HG03439 (cell line): ENCODE results near the gene LPP.

Experiments
- ATAC-seq: cut with Tn5 transposase; IDR thresholded peaks from one replicate; pipeline ENCODE4 v1.9.1; 2021; ENCODE audit warnings: mild to moderate bottlenecking, moderate library complexity; ENCODE audit not compliant: unreplicated experiment

LPP gene

DNA sequence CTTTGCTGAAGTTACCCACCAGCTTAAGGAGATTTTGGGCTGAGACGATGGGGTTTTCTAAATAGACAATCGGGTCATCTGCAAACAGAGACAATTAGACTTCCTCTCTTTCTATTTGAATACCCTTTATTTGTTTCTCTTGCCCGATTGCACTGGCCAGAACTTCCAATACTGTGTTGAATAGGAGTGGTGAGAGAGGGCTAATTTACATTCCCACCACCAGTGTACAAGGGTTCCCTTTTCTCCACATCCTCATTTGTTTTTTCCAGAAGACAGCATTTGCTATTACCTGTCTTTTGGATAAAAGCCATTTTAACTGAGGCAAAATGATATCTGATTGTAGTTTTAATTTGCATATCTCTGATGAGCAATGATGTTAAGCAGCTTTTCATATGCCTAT is 687.9 kb downstream of the LPP start:
- no peak for ATAC-seq

DNA sequence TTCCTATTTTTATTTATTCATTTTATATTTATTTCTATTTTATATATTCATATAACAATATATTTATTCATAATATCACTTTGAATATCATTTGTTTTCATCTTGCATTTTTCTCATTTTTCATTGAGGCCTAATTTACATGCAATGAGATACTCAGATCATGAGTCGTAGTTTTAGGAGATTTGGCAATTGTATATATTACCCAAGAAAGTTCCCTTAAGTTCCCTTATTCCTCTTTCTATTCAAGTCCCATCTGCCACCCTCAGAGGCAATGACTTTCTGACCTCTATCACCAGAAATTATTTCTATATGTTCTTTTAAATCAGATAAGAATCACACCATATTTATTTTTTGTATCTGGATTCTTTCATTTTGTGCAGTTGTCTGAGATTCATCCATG is 688.7 kb downstream of the LPP start:
- ATAC-seq: no peak

DNA sequence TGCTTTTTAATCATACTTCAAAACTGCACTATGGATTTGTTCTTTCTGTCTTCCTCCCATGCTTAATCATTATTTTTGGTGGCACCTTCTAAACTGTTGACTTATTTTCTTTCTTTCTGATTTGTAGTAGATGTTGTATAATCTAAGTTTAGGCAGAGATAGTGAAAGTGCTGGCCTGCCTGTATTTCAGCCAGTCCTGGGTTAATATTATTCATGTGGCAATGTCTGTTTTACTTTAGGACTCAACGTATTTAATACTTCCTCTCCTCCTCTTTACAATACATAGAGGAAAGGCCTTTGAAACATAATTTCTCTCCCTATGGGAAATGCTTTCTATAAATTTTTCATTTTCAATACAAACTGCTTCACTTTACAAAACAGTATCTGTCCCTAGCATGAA is 690.1 kb downstream of the LPP start:
- ATAC-seq: no peak

DNA sequence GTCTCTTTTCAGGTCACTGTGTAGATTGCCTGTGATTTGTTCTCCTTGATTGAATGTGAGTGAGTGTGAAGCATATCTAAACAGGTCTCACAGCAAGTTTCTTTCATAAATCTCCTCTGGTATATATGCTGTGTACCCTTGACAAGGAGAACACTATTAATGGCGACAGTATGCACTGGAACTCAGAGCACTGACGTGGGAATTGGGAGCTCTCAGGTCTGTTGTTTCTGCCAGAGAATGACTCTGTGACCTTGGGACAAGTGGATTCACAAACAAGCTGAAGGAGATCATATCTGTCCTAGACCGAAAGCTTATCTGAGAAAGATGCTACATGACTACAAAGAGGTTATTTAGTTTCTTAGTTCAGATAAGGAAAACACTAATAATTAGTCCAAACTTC is 691.6 kb downstream of the LPP start:
- ATAC-seq: no peak

DNA sequence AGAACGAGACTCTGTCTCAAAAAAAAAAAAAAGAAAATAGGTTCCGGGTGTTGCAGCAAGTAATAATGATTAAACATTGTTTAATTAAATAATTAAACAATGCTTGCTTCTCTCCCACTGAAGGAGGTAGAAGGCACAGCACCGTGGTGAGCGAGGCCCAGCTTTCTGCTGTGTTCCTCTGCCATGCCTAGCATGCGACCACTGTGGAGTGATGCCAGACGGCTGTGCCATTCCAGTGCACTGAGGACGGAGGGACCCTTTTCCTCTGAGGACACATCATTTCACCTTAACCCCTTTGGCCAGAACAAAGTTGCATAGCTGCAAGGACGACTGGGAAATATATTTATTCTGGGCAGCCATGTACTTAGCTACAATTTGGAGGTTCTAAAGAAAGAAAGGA is 695.0 kb downstream of the LPP start:
- no peak for ATAC-seq

DNA sequence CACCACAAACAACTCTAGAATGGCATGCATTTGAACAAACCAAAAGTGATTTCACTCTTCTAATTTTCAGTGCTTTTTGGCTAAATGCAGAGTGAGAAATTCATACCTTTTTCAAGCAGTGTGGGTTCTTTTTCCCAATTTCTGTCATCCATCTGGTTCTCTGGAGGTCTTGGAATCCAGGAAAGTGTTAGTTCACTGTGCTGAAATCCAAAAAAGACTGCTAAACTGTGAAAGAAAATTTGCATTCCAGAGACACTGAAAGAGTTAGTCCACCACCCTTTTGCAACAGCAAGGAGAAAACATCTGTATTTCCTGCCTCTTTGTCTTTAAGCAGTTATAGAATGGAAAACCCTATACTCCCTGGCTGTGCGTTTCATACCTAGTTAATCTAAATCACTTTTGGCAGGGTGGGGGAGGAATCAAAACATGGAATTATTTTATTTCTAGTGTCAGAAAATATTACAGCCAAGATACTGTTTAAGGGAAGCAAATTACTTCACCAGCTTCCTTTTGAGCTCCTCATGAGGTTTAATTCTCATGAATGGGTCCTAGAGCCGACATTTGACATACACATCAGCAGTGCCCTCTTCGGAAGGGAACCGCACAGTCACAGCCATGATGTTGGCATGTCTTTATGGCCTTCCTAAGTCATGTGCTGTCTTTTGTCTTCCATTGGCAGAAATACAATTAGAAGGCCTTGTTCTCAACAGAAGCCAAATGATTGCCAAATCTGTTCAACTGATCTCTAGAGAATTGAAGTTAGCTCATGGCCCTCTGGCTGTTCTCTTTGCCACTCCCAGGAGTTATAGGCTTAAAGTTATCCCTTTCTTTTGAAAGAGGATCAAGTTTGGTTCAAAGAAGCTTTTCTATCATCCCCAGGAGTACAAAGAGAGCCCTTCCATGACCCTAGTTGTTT is 700.2 kb downstream of the LPP start:
- ATAC-seq: no peak

DNA sequence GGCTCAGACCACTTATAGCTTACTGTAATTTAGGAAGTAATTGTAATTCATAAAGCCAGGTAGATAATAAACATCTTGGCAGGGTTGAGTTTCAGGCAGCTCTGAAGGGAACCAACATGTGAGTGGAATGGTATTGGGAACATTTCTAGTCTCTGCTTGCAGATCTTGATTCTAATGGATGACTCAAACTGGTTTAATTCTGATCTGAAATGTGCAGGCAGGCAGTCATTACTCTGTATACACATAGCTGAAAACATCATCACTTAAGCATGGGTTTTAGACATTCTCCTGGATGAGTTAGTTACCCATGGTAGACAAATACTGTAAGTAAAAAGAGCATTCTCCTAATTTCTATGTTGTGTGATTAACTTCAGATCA is 700.8 kb downstream of the LPP start:
- no peak for ATAC-seq

DNA sequence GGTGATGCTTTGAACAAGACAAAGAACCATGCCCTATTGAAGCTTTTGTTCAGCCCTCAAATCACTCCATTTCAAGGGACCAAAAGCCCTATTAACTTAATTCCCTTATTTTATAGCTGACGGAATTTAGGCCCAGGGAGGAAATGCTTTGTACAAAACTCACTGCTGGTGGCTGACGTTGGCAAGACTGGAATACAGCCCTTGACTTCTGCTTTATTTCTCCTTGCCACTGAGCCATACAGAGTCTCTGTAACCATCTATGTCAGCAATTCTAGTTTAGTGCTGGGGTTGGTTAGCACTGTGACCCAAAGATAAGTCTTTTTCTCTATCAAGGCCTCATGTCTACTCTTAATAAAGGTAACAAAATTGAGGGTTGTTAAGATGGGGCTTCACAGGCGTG is 701.7 kb downstream of the LPP start:
- no peak for ATAC-seq

DNA sequence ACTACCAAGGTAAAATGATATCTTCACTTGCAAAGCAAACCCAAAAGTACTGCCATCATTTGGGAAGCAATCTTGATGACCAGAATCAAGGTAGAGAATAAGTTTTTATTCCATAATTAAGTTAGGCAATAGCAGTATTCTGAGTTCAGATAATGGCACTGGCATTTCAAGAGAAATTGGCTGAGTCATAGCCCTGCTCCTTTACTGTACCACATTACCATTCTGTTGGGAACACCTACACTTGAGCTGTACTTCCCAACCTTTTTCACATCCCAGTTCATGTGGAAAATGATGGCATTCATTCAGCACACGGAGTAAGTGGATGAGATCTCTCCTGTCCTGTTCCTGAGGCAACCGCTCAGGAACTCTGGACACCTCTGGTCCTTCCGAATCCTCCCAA is 706.2 kb downstream of the LPP start:
- ATAC-seq: no peak

DNA sequence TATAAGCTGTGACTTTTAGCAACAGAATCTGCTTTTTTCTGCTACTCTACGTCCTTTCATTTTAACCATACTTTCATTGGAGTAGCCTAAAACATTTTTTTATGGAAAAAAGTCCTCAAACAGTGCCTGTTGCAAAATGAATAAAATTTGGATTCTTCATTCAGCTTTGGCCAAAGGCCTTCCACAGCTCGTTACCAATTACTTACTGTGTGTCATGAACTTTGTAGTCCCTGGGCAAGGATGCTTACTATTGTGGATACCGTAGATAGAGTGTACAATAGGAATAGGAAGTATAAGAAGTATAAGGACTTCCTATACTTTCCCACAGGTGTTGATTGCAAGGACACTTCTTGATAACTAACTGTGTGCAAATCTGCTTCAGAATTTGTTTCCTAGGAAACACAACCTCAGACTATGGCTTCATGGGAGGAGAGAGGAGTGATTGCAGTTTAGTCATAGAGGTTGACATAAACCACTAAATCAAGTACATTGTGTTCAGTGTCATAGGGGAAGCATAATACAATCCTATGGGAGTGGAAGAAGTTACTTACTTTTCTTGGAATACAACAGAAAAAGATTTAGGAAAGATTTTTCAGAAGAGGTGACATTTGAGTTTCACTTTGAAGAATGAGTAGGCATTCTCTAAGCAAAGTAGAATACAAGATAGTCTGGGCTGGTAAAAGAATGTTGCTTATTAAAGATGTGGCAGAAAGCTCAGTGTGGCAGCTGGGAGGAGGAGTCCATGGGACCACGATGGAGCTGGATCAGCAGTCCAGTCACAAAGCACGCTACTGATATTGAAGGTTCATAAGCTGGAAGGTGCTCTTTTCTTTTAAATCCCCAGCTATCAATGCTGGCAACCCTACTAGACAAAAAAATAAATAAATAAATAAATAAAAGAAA is 708.1 kb downstream of the LPP start:
- ATAC-seq: no peak

DNA sequence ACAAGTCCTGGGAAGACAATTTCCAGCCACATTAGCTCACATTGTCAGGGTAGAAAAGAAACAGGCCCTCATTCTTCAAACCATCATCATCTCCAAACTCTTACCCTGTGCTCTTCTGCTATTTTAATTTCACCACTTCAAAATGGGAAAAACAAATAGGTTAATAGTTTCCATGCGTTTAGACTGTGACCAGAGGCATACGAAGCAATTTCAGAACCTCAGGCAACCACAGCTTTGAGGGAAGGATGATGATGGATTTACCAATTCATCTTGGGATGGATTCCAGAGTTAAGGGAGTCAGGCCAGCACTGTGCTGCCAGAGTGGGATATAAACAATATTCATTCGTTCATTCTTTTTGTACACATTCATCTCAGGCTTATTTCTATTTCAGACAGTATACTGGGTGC is 710.0 kb downstream of the LPP start:
- ATAC-seq: no peak

DNA sequence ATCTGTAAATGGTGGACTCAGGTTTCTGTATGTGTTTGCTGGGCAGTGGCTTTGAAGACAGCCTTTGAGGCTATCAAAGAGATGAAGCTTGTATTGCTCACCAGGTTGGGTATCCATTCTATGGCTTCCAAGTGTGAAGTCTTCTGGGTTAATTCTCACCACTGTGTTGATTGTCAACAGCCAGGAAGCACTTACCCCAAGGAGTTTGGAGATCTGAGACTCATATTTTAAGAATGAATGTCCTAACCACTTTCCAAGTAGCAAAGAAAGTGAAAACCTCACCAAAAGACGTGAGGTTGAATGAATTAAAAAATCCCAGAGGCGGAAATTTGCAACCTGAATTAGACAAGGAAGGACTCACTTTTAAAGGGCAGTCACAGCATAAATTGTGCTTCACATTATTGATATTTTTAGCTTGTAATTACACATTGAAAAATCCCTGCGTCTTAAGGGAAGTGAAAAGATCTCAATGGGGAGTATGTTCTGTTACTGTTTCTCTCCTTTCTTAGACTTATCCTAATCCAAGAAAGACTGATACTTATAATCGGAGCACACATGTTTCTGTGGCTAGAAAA is 713.8 kb downstream of the LPP start:
- ATAC-seq: no peak

DNA sequence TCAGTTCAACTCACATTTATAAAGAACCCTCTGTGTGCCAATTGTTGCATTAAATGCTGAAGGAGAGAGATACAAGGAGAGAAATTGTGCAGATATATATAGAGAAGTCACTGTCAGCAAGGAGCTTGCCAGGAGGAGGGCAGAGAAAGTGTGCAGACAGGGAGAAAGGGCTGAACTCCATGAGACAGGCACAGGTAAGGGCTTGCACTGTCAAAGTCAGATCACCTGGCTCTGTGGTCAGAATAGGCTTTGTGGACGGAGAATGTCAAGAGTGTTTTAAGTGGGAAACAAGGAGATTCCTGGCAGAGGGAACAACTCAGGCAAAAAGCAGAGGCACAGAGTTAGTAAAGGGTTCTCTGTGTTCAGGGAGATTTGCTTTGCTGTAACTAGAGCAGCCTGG is 714.8 kb downstream of the LPP start:
- no peak for ATAC-seq

DNA sequence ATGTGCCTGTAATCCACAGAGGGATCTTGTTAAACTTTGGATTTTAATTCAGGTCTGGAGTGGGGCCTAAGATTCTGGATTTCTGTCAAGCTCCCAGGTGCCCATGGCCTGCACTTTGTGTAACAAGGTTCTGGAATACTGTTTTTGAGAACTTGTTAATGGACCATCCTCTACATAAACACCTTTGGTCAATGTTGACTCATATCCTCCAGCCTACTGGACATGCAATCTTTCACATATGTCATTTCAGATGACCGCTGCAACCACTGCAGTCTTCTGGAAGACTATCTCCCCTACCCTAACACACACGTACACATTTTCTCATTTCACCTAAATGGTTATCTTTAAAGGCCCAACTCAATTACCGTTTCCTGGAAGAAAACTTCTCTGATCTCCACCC is 715.7 kb downstream of the LPP start:
- no peak for ATAC-seq

DNA sequence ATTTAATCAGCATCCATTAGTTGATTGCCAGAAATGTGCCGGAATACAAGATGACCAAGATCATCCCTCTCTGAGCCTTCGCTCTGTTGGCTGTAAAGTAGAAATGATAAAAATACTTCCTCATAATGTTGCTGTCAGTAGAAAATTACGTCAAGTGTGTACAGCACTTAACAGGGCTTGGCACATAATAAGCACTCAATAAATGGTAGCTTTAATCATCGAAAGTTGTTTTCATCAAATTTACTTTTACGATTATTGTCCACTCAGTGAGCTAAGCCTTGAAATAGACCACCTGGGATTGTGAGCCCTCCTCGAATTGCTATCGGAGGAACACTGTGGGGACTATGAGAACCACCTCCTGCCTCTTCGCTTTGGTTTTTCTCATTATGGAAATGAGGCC is 716.5 kb downstream of the LPP start:
- ATAC-seq: no peak

DNA sequence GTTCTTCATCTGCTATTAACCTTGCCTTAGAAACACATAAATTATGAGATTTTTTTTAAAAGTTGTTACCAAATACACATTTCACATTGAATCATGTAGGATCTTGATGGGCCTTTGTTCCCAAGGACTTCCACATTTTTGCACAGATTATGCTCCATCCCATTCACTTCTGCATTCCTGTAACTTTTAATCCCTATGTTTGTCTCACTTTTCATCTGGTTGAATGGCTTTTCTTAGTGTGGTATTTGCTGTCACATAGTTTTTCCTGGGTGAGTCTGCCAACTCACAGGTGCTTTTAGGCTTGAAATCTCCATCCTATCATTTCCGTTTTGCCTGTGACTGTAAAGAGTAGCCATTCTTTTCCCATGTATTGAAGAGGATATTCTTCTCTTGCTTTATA is 720.6 kb downstream of the LPP start:
- ATAC-seq: no peak

DNA sequence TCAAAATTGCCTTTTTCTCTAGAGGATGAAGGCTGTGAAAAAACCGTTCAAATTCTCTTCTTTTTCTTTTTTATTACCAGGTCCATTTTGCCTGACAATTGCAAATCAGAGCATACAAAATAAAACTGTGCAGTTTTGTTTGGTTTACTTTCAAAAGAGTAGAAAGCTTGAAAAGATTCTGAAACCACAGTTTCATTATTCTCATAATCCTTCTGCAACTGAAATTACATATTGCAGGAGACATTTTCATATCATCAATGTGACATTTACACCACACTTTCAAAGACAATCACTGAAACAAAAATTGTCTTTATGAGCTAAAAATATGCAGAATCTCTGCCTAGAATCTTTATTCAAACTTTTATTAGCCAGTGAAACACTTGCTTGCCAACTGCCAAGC is 721.5 kb downstream of the LPP start:
- no peak for ATAC-seq

DNA sequence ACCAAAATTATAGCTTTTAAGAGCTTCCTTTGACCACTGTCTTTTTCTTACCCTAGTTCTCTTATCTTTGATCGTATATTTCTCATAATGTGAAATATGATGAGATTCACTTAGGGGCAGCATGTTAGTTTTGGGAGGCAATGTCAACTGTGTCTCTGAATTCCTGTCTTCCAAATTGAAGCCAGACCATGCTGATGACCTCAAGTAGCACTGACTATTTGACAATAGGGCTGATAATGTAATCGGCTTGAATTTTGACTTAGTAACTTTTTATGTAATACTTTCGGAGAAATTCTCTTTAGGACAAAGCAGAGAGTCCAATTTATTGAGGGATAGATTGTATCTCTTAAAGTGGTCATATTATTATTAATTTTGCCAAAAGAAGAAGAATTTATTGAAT is 722.4 kb downstream of the LPP start:
- no peak for ATAC-seq

DNA sequence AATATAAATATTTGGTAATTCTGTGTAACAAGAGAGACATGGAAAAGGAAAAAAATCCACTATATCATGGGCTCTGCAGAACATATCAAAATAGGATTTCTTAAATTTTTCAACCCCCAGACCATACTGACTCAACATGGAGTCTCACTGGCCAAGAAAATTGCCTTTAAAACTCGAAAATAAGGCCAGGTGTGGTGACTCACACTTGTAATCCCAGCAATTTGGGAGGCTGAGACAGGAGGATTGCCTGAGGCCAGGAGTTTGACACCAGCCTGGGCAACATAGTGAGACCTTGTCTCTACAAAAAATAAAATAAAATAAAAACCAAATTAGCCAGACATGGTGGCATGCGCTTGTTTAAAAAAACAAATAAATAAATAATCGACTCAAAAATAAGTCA is 723.4 kb downstream of the LPP start:
- ATAC-seq: no peak

DNA sequence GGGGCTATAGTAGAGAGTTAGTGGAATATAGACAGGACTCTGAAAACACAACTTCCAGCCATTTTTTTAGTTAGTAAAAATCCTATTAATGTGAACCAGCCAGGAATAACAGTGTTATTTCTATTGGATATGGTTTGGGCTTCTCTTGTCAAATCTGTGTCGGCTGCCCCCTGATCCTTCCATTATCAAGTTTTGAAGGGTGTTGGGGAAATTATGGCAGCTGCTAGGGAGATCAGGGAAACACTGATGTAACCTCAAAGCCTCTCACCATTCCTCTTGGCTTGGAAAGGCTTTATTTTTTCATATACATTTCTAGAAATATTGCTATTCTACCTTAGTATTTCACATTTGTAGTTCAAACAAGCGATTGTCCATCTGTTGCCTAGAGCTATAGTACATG is 724.1 kb downstream of the LPP start:
- no peak for ATAC-seq

DNA sequence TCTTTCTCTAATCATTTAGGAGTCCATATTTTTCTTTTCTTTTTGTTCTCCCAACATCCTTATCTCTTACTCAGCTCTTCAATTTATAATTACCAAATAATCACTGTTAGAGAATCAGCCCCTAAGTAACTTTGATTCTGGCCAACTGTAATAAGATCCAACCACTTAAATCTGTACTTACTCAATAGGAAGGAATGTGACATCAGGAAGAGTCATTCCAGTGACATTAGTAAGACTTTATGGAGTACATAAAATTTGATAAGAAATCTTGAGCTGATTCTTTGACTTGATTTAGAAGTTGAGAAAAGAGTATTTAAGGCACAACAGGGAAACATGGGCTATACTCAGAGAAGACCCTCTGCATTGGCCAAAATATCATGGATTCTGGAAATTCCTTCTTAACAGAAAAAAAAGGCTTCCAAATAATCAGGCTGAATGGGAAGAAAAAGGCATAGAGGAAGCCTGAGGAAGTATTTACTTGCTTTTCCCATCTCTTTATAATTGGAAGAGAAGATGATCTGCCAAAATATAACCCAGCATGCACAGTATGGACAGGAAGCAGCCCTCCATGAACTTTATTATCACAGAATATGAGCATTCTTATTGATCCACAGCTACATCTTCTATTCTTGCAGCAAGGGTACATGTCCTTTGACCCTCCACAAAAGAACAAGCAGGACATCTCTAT is 728.1 kb downstream of the LPP start:
- no peak for ATAC-seq
